GM12891 (cell line): ENCODE data around the gene SERPINC1.

Source experiments
- PAX5 ChIP-seq: IDR thresholded peaks from 2 replicates; pipeline ENCODE4 v1.6.1; 2011; ENCODE audit warnings: low read length, moderate library complexity, mild to moderate bottlenecking; ENCODE audit not compliant: insufficient read depth, severe bottlenecking
- POLR2A ChIP-seq: IDR thresholded peaks from 2 replicates; pipeline ENCODE4 v1.6.1; 2011; ENCODE audit warnings: low read depth, low read length, control low read depth
- POLR2AphosphoS5 ChIP-seq: IDR thresholded peaks from 2 replicates; pipeline ENCODE4 v1.6.1; 2011; ENCODE audit warnings: low read depth, low read length, control low read depth
- TAF1 ChIP-seq: IDR thresholded peaks from 2 replicates; pipeline ENCODE4 v1.6.1; 2011; ENCODE audit warnings: low read depth, low read length, control low read depth

- no peak for TF ChIP-seq POLR2AphosphoS5
- TF ChIP-seq POLR2A: no peak
- no peak for TF ChIP-seq PAX5
- no peak for TF ChIP-seq TAF1
These were observed 2.7 kb downstream of the SERPINC1 start for GRCh38 chr1:173914366-173914871.
